HCT116 (cell line): ENCODE measurements around the gene TARS1. TPM values are rescaled to one million over a fixed set of nuclear protein-coding genes. Genes with fewer than 3 reads are reported as not detected.

Experiments used
- ATAC-seq: fragments of 200-7000 bp; cut with Tn5 transposase; 2 replicates; pipeline ENCODE4 v1.9.1; 2020; ENCODE audit warnings: mild to moderate bottlenecking, moderate library complexity
- BruUV-seq: library from RNA; stranded (reverse); fragments of 400-500 nt; replicated peaks from 2 replicates; lab custom pipeline; 2021; lab: Mats Ljungman, UMichigan
- CTCF ChIA-PET: fragments of 300-600 bp; sonication (Branson Sonifier 250); formaldehyde crosslinking; loops from one replicate; lab custom pipeline; 2021; ENCODE audit warnings: antibody characterized with exemption; lab: Charles Lee
- POLR2A ChIA-PET: fragments of 300-600, 350-600 bp; sonication (Branson Sonifier 250); formaldehyde crosslinking; loops from one replicate; lab custom pipeline; 2021; ENCODE audit warnings: antibody characterized with exemption; lab: Charles Lee
- RAD21 ChIA-PET, 2 experiments: fragments of 300-600 bp; sonication (Branson Sonifier 250); formaldehyde crosslinking; loops; one replicate each; lab custom pipeline; 2023; ENCODE audit warnings: low total read pairs in 2 of 2; ENCODE audit not compliant: uncharacterized antibody in 2 of 2, unreplicated experiment in 2 of 2, low non-redundant PET in 1 of 2; lab: Charles Lee
- DNase-seq: peaks from one replicate; pipeline ENCODE4 v3.0.0-alpha.2; 2010; ENCODE audit warnings: low read depth, low spot score
- H2AFZ ChIP-seq: fragments of 200-600 bp; shearing (Covaris generic), sonication (generic); 2 replicates; pipeline ENCODE4 v1.6.1; 2017; ENCODE audit warnings: low read depth, mixed run types, mixed read lengths, antibody characterized with exemption, low read length; ENCODE audit not compliant: poor library complexity, severe bottlenecking
- H3K27ac ChIP-seq: 2 replicates; pipeline ENCODE4 v1.5.1; 2012; ENCODE audit warnings: low read depth, low read length
- H3K27me3 ChIP-seq: fragments of 200-600 bp; sonication (generic); 2 replicates; pipeline ENCODE4 v1.6.1; 2016; ENCODE audit warnings: mixed run types, low read length, mixed read lengths; ENCODE audit not compliant: insufficient read depth
- H3K36me3 ChIP-seq, 2 experiments: fragments of 200-500 bp in 1 of 2; fragments of 200-600 bp in 1 of 2; sonication (Bioruptor generic) in 1 of 2; sonication (generic) in 1 of 2; 2 replicates each; pipeline versions ENCODE4 v1.5.1 to v1.6.1; 2014 to 2016; ENCODE audit warnings: low read length in 2 of 2, inconsistent platforms in 1 of 2, mixed read lengths in 1 of 2, mixed run types in 1 of 2; ENCODE audit not compliant: insufficient read depth in 2 of 2, control insufficient read depth in 1 of 2
- H3K4me1 ChIP-seq, 2 experiments: fragments of 200-600 bp in 1 of 2; sonication (generic) in 1 of 2; 2 replicates each; pipeline versions ENCODE4 v1.5.1 to v1.6.1; 2012 to 2017; ENCODE audit warnings: low read length in 2 of 2, inconsistent platforms in 1 of 2, mild to moderate bottlenecking in 1 of 2, mixed read lengths in 1 of 2, mixed run types in 1 of 2, moderate library complexity in 1 of 2; ENCODE audit not compliant: insufficient read depth in 2 of 2, control insufficient read depth in 1 of 2
- H3K4me2 ChIP-seq: fragments of 200-600 bp; sonication (generic); 2 replicates; pipeline ENCODE4 v1.6.1; 2017; ENCODE audit warnings: mixed run types, low read length, mixed read lengths
- H3K4me3 ChIP-seq, 2 experiments: fragments of 200-600 bp in 1 of 2; sonication (generic) in 1 of 2; replicated peaks in 1 of 2; 2 replicates each; pipeline ENCODE4 v1.5.1; 2011 to 2016; ENCODE audit warnings: low read length in 2 of 2, control low read depth in 1 of 2, low read depth in 1 of 2, mild to moderate bottlenecking in 1 of 2, mixed read lengths in 1 of 2, mixed run types in 1 of 2
- H3K79me2 ChIP-seq: fragments of 200-600 bp; sonication (generic); 2 replicates; pipeline ENCODE4 v1.6.1; 2017; ENCODE audit warnings: mild to moderate bottlenecking, mixed run types, low read length, moderate library complexity, mixed read lengths; ENCODE audit not compliant: insufficient read depth
- H3K9ac ChIP-seq: fragments of 200-600 bp; sonication (generic); 2 replicates; pipeline ENCODE4 v1.6.1; 2016; ENCODE audit warnings: low read length, mixed read lengths
- H3K9me2 ChIP-seq: fragments of 200-600 bp; sonication (generic), shearing (Covaris generic); 2 replicates; pipeline ENCODE4 v1.6.1; 2017; ENCODE audit warnings: mixed run types, mild to moderate bottlenecking, moderate library complexity; ENCODE audit not compliant: insufficient read depth
- H3K9me3 ChIP-seq, 2 experiments: fragments of 200-500 bp in 1 of 2; fragments of 200-600 bp in 1 of 2; sonication (Bioruptor generic) in 1 of 2; sonication (generic) in 1 of 2; 2 replicates each; pipeline ENCODE4 v1.6.1; 2014 to 2017; ENCODE audit warnings: low read length in 2 of 2, mixed read lengths in 2 of 2, inconsistent platforms in 1 of 2, low read depth in 1 of 2, mild to moderate bottlenecking in 1 of 2, mixed run types in 1 of 2, moderate library complexity in 1 of 2; ENCODE audit not compliant: control insufficient read depth in 1 of 2, insufficient read depth in 1 of 2
- H4K20me1 ChIP-seq: fragments of 200-600 bp; sonication (generic), shearing (Covaris generic); 2 replicates; pipeline ENCODE4 v1.6.1; 2017; ENCODE audit warnings: mixed run types, mild to moderate bottlenecking, moderate library complexity; ENCODE audit not compliant: insufficient read depth
- ATF3 ChIP-seq: IDR thresholded peaks from 2 replicates; pipeline ENCODE4 v1.6.1; 2012
- ELF1 ChIP-seq: IDR thresholded peaks from 2 replicates; pipeline ENCODE4 v1.6.1; 2012; ENCODE audit warnings: low read depth, borderline replicate concordance
- SIN3A ChIP-seq: IDR thresholded peaks from 2 replicates; pipeline ENCODE4 v1.6.1; 2012; ENCODE audit warnings: low read depth
- SRF ChIP-seq: IDR thresholded peaks from 2 replicates; pipeline ENCODE4 v1.6.1; 2012; ENCODE audit warnings: low read depth
- TCF7L2 ChIP-seq: IDR thresholded peaks from 2 replicates; pipeline ENCODE4 v1.7.0; 2011; ENCODE audit warnings: borderline replicate concordance, inconsistent platforms; ENCODE audit not compliant: insufficient read depth, insufficient read length; ENCODE audit errors: extremely low read depth
- ZFX ChIP-seq: fragments of 450-650 bp; IDR thresholded peaks from 2 replicates; pipeline ENCODE4 v1.6.1; 2017
- intact Hi-C: fragments of 100-400 bp; cut with micrococcal nuclease; formaldehyde crosslinking; loops from 2 replicates; pipeline ENCODE4 v1.10.0; 2022
- total RNA-seq: library from RNA; stranded (reverse); gene quantifications from one replicate; pipeline ENCODE4 v1.2.1, GENCODE V29; 2021; ENCODE audit not compliant: unreplicated experiment

TARS1 gene
- total RNA-seq, 1 experiment from 2014 or later: 291 TPM

GRCh38 chr5:33472805-33473409 is 32.1 kb downstream of the TARS1 start:
- RAD21 ChIA-PET: no interaction called here
- Histone ChIP-seq H3K9me3 (no peaks in the 10 kb centered on the region), H3K36me3 (peaks cover 24 to 26% of the 10 kb centered on the region in 2 experiments; a peak in 3 of 4 replicates), H4K20me1 (no peaks in the 10 kb centered on the region), H3K4me2 (no peak overlapping the region), H2AFZ (no peak overlapping the region), H3K27ac (no peak overlapping the region), H3K79me2 (no peaks in the 10 kb centered on the region), H3K4me1 (no peaks in the 10 kb centered on the region), H3K4me3 (no peak overlapping the region), H3K9ac (no peak overlapping the region), H3K9me2 (no peaks in the 10 kb centered on the region), H3K27me3 (no peaks in the 10 kb centered on the region)
- intact Hi-C loops: no loop called here
- ATAC-seq: no peak
- CTCF ChIA-PET: no interaction called here
- BruUV-seq: no TSS peak
- POLR2A ChIA-PET: no interaction called here
- no peak for TF ChIP-seq ZFX
- no peak for TF ChIP-seq SRF
- no peak for DNase-seq

DNA sequence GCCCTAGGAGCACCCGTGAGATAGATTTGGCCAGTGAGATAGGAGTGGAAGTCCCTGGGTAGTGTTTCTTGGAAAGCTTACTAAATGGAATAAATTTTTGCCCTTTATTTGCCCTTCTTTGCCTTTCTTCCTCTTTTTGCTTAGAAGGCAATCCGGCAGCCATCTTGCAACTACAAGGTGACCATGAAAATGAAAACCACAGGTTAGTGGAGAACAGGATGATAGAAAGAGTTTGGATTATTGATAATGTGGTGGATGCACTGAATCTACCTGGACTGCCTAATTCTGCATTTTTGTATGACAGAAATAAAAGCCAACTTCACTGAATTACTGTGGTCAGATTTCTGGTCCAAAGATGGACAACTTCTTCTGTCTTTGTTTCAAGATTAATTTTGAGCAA is 33.2 kb downstream of the TARS1 start:
- H4K20me1 ChIP-seq: no peaks in the 10 kb centered on the region
- H3K27me3 ChIP-seq: no peaks in the 10 kb centered on the region
- no peak overlapping the region for H3K4me2 ChIP-seq
- no peak overlapping the region for H2AFZ ChIP-seq
- H3K79me2 ChIP-seq: no peaks in the 10 kb centered on the region
- H3K9me3 ChIP-seq: no peaks in the 10 kb centered on the region
- no peak for DNase-seq
- RAD21 ChIA-PET: no interaction called here
- POLR2A ChIA-PET: no interaction called here
- no peak for TF ChIP-seq ELF1
- TF ChIP-seq ZFX: no peak
- no peak for TF ChIP-seq SIN3A
- TF ChIP-seq ATF3: no peak
- no peak for TF ChIP-seq TCF7L2
- no TSS peak for BruUV-seq
- H3K4me1 ChIP-seq: no peaks in the 10 kb centered on the region
- H3K9ac ChIP-seq: no peak overlapping the region
- intact Hi-C loops: no loop called here
- no peak overlapping the region for H3K4me3 ChIP-seq
- ATAC-seq: no peak
- H3K36me3 ChIP-seq: peaks cover 14 to 18% of the 10 kb centered on the region in 2 experiments; a peak in 3 of 4 replicates
- no peaks in the 10 kb centered on the region for H3K9me2 ChIP-seq
- no peak overlapping the region for H3K27ac ChIP-seq
- CTCF ChIA-PET: no interaction called here
